DND-41 (cell line): ENCODE results near the gene TMEM248.

Experiments used
- ATAC-seq: fragments of 200-7000 bp; cut with Tn5 transposase; 3 replicates; pipeline ENCODE4 v1.9.1; 2021; ENCODE audit warnings: low read depth; ENCODE audit not compliant: insufficient read depth
- DNase-seq: peaks from one replicate; pipeline ENCODE4 v3.0.0-alpha.2; 2020
- H2AFZ ChIP-seq: 2 replicates; pipeline ENCODE4 v1.6.0; 2012; ENCODE audit warnings: low read depth, low read length
- H3K27ac ChIP-seq: 2 replicates; pipeline ENCODE4 v1.5.1; 2012; ENCODE audit warnings: low read length, inconsistent platforms
- H3K27me3 ChIP-seq: fragments of 200-600 bp; sonication (generic); 2 replicates; pipeline ENCODE4 v1.6.0; 2012; ENCODE audit warnings: low read length, mild to moderate bottlenecking, inconsistent platforms; ENCODE audit not compliant: insufficient read depth, poor library complexity
- H3K36me3 ChIP-seq: 2 replicates; pipeline ENCODE4 v1.5.1; 2012; ENCODE audit warnings: low read length, inconsistent platforms; ENCODE audit not compliant: insufficient read depth
- H3K4me1 ChIP-seq: 2 replicates; pipeline ENCODE4 v1.5.1; 2012; ENCODE audit warnings: mild to moderate bottlenecking, low read length; ENCODE audit not compliant: insufficient read depth
- H3K4me2 ChIP-seq: 2 replicates; pipeline ENCODE4 v1.6.0; 2012; ENCODE audit warnings: mild to moderate bottlenecking, moderate library complexity, low read length, inconsistent platforms; ENCODE audit not compliant: insufficient read depth
- H3K4me3 ChIP-seq, 2 experiments: fragments of 200-600 bp in 1 of 2; shearing (Covaris generic) in 1 of 2; 2 replicates each; pipeline ENCODE4 v1.5.1; 2012 to 2016; ENCODE audit warnings: inconsistent platforms in 2 of 2, low read length in 2 of 2, mild to moderate bottlenecking in 2 of 2, low read depth in 1 of 2, moderate library complexity in 1 of 2
- H3K79me2 ChIP-seq: 2 replicates; pipeline ENCODE4 v1.6.0; 2012; ENCODE audit warnings: low read length, inconsistent platforms; ENCODE audit not compliant: insufficient read depth
- H3K9ac ChIP-seq: 2 replicates; pipeline ENCODE4 v1.6.0; 2012; ENCODE audit warnings: low read depth, mild to moderate bottlenecking, inconsistent platforms, low read length, moderate library complexity
- H3K9me3 ChIP-seq: 2 replicates; pipeline ENCODE4 v1.5.1; 2012; ENCODE audit warnings: low read length, moderate library complexity, mild to moderate bottlenecking, inconsistent platforms; ENCODE audit not compliant: insufficient read depth, severe bottlenecking
- H4K20me1 ChIP-seq: 2 replicates; pipeline ENCODE4 v1.6.0; 2012; ENCODE audit warnings: low read length; ENCODE audit not compliant: insufficient read depth
- EZH2 ChIP-seq: IDR thresholded peaks from 3 replicates; pipeline ENCODE4 v1.6.1; 2012; ENCODE audit warnings: borderline replicate concordance, low read depth, mild to moderate bottlenecking, moderate library complexity, low read length, inconsistent platforms; ENCODE audit not compliant: severe bottlenecking
- TF ChIP-seq, protein P1 (sequence below): IDR thresholded peaks from 2 replicates; pipeline ENCODE4 v1.5.1; 2012; ENCODE audit warnings: borderline replicate concordance, low read length, moderate library complexity, mild to moderate bottlenecking; ENCODE audit not compliant: poor library complexity, severe bottlenecking; ENCODE audit errors: extremely low read depth

The TMEM248 gene

DNA sequence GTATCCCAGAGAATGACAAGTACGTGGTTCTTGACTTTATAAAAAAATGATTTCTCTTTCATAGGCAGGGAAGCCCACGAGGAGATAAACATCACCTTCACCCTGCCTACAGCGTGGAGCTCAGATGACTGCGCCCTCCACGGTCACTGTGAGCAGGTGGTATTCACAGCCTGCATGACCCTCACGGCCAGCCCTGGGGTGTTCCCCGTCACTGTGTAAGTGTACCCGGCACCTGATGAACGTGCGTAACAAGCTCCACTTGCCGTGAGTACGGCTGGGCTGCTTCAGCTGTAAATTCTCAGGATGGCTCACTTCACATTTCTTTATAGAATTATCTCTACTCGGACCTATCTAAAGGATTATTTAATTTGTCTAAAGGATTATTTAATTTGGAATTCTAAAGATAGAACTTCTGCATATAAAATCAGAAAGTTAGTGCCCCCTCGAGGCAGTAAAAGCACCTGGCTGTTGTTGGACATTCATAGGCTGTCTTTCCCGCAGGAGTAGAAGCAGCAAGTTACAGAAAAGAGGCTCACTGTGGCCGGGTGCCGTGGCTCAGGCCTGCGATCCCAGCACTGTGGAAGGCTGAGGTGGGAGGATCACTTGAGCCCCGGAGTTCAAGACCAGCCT is 27.6 kb downstream of the TMEM248 start:
- ATAC-seq: no peak
- Histone ChIP-seq H2AFZ (no peak overlapping the region), H3K9ac (no peak overlapping the region)

DNA sequence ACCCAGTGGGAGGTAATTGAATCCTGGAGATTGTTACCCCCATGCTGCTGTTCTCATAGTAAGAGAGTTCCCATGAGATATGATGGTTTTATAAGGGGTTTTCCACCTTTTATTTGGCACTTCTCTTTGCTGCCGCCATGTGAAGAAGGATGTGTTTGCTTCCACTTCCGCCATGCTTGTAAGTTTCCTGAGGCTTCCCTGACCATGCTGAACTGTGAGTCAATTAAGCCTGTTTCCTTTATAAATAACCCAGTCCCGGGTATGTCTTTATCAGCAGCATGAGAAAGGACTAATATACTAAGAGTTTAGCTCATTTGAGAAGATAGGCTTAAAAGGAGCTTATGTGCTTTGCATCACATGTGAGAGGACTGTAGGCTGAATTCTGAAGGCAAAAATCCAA is 29.3 kb downstream of the TMEM248 start:
- Histone ChIP-seq H3K27ac (no peak overlapping the region), H3K4me1 (no peaks in the 10 kb centered on the region), H3K36me3 (peaks cover 89% of the 10 kb centered on the region)

More for the DNA sequence above, 27.6 kb downstream of the TMEM248 start:
- peaks cover 7% of the 10 kb centered on the region for H4K20me1 ChIP-seq
- H3K27ac ChIP-seq: no peak overlapping the region
- H3K36me3 ChIP-seq: peaks cover 93% of the 10 kb centered on the region
- H3K79me2 ChIP-seq: 0 out of 2 replicates have a peak, but pooled peaks cover under 1% of the 10 kb centered on the region
- H3K4me1 ChIP-seq: no peaks in the 10 kb centered on the region
- no peaks in the 10 kb centered on the region for H3K27me3 ChIP-seq
- no peak for DNase-seq
- no peak for TF ChIP-seq EZH2
- TF ChIP-seq, protein P1, sequence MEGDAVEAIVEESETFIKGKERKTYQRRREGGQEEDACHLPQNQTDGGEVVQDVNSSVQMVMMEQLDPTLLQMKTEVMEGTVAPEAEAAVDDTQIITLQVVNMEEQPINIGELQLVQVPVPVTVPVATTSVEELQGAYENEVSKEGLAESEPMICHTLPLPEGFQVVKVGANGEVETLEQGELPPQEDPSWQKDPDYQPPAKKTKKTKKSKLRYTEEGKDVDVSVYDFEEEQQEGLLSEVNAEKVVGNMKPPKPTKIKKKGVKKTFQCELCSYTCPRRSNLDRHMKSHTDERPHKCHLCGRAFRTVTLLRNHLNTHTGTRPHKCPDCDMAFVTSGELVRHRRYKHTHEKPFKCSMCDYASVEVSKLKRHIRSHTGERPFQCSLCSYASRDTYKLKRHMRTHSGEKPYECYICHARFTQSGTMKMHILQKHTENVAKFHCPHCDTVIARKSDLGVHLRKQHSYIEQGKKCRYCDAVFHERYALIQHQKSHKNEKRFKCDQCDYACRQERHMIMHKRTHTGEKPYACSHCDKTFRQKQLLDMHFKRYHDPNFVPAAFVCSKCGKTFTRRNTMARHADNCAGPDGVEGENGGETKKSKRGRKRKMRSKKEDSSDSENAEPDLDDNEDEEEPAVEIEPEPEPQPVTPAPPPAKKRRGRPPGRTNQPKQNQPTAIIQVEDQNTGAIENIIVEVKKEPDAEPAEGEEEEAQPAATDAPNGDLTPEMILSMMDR: no peak
- no peak overlapping the region for H3K4me3 ChIP-seq
- no peak overlapping the region for H3K4me2 ChIP-seq
- H3K9me3 ChIP-seq: no peaks in the 10 kb centered on the region

DNA sequence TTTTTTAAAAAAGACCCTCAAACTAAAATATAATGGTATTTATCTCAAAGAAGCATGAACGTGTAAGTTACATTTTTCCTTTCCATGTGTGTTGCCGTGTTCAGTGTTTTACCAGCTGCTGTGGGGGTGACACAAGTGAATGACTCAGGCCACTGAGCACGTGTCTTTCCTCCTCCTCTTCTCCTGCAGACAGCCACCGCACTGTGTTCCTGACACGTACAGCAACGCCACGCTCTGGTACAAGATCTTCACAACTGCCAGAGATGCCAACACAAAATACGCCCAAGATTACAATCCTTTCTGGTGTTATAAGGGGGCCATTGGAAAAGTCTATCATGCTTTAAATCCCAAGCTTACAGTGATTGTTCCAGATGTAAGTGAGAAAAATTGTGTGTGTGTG is 29.7 kb downstream of the TMEM248 start:
- no peak overlapping the region for H2AFZ ChIP-seq
- H3K9me3 ChIP-seq: no peaks in the 10 kb centered on the region
- H3K27ac ChIP-seq: no peak overlapping the region
- H4K20me1 ChIP-seq: peaks cover 4% of the 10 kb centered on the region
- no peaks in the 10 kb centered on the region for H3K4me1 ChIP-seq
- H3K4me2 ChIP-seq: no peak overlapping the region
- H3K9ac ChIP-seq: no peak overlapping the region
- no peaks in the 10 kb centered on the region for H3K27me3 ChIP-seq
- TF ChIP-seq, protein P1: no peak
- no peak for TF ChIP-seq EZH2
- ATAC-seq (no peak), DNase-seq (no peak)
- H3K36me3 ChIP-seq: peaks cover 89% of the 10 kb centered on the region
- H3K4me3 ChIP-seq: no peak overlapping the region
- H3K79me2 ChIP-seq: no peaks in the 10 kb centered on the region

More for the DNA sequence above, 29.3 kb downstream of the TMEM248 start:
- Histone ChIP-seq H3K4me3 (no peak overlapping the region), H2AFZ (no peak overlapping the region), H3K9me3 (no peaks in the 10 kb centered on the region), H3K79me2 (no peaks in the 10 kb centered on the region), H3K4me2 (no peak overlapping the region), H4K20me1 (peaks cover 4% of the 10 kb centered on the region), H3K9ac (no peak overlapping the region), H3K27me3 (no peaks in the 10 kb centered on the region)
- DNase-seq (no peak), ATAC-seq (no peak)
- no peak for TF ChIP-seq EZH2
- TF ChIP-seq, protein P1: no peak
